DMS53 (cell line): Measurements from ENCODE around the gene SDHD.
"Not testable (repeated sequence)": the region's sequence is repeated elsewhere in the genome, so short reads cannot be mapped to it uniquely, and the experiment has no call there.

Experiments used
- DNase-seq: peaks from one replicate; lab custom pipeline; 2025; lab: John Stamatoyannopoulos, UW

SDHD gene

DNA sequence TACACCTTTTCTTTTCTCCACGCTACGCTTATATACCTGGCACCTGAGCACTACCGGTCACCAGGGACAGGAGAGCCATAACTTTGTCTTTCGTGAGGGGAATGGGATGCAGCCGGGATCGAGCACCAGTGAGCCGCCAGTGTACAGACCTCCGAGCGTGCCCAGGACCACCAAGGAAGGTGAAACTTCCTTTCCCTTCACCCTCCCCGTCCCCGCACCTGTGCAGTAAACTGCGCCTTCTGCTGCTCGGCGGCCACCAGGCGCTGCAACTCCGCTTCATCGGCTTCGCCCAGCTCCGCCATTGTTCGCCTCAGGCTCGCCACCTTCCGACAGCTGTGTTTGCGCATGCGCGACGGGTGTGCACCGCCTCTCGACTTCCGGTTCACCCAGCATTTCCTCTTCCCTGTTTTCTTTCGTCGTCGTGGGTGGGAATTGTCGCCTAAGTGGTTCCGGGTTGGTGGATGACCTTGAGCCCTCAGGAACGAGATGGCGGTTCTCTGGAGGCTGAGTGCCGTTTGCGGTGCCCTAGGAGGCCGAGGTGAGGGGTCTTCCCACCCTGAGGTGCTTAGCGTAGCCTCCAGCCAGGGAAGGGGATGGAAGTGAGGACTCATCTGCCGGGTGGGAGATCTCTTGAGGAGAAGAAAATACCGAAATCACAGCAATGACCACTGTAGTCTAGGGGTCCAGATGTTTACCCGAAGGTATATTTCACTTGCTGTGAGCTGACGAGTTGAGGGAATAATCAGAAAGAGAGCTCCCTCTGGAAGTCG lies at the start of gene SDHD, which contains the start of gene TIMM8B:
Gene SDHD (plus strand): TSS at position 452 of the 770 bp plus-strand sequence. CDS start 35 bp downstream, at position 487.
Gene TIMM8B (minus strand): TSS at position 335 of the 770 bp plus-strand sequence. CDS start 33 bp downstream, at position 302.
- peak; percentile 98 for DNase-seq

DNA sequence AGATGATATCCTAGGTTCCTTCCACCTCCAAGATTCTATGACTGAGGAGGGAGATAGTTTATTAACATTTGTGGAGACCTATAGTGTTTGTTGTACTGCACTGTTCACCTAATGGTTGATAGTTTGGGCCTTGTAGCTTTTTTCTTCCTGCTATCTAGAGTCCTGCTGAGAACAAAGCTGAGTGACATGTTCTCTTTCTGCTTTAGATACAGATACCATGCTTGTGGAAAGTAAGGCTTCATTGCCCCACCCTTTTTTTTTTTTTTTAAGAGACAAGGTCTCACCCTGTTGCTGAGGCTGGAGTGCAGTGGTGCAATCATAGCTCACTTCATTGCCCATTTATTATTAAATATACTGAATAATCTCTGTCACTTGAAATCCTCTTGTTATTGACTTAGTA lies 49.1 kb upstream of the SDHD start:
- no peak for DNase-seq

DNA sequence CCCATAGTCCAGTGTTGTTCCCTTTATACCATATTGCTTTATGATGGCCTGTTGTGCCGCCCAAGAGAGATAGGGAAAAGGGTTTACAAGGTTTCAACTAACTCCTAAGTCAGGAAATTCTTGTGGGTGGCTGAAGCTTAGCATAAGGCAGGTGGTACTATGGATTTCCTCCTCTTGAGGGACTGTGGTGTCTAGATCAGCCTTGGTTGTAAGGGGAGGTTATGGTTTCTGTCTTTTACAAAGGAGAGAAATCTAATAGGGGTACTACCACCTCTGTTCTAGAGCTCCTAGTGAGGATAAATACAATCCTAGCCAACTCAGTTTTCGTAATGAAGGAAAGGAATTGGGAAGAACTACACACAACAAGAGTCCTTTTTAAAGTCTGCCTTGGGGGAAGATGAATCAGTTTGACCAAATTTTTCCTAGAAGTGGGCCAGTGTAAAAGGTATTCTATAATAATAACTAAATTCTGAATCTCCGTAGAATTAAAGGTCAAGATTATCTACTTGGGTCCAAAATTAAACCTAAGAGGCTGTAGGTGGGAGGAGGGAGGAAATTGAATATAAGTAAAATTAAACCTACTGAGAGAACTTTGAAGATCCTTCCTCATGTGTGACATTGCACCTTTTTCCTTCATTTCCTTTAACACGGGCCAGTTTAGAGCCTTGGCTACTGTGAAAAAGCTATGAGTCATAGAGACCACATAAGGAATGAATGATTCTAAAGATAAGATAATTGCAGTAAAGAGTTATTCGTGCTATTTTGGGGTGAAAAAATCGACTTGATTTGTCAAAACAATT lies 44.3 kb upstream of the SDHD start:
- no peak for DNase-seq

DNA sequence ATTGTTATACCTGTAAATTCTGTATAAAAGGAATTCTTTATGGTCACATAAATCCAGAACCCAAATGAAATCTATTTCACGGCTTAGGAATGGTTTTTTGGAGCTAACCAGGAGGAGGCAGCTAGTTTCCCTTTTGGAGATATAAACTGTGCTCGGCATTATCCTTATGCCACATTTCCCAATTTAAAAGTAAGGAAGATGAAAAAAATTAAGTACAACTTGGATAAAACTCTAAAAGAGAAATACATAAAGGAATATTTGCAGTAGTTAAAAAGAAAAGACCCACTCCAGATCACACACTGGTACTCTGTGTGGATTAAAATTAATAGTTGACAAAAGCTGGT lies 43.7 kb upstream of the SDHD start:
- DNase-seq: no peak

DNA sequence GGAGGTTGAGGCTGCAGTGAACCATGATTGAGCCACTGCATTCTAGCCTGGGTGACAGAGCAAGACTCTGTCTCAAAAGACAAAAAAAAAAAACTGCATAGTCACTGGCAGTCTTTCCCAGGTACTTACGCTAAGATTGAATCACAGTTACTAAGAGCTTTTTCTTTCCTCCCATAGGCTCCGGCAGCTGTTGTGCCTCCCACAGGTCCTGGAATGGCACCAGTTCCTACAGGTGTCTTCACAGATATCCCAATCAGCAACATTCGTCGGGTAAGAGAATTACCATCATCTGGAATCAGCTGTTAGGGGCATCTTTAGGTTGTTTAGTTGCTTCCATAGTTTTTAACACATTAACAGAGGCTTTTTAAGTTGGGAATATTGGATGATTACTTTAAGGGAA lies 41.7 kb upstream of the SDHD start:
- DNase-seq: no peak

DNA sequence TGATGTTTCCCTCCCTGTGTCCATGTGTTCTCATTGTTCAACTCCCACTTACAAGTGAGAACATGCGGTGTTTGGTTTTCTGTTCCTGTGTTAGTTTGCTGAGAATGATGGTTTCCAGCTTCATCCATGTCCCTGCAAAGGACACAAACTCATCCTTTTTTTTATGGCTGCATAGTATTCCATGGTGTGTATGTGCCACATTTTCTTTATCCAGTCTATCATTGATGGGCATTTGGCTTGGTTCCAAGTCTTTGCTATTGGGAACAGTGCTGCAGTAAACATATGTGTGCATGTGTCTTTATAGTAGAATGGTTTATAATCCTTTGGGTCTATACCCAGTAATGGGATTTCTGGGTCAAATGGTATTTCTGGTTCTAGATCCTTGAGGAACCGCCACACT lies 40.0 kb upstream of the SDHD start:
- DNase-seq: not testable (repeated sequence)

DNA sequence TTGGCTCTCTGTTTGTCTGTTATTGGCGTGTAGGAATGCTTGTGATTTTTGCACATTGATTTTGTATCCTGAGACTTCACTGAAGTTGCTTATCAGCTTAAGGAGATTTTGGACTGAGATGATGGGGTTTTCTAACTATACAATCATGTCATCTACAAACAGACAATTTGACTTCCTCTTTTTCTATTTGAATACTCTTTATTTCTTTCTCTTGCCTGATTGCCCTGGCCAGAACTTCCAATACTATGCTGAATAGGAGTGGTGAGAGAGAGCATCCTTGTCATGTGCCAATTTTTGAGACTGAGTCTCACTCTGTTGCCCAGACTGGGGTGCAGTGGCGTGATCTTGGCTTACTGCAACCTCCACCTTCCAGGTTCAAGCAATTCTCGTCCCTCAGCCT lies 38.4 kb upstream of the SDHD start:
- not testable (repeated sequence) for DNase-seq

DNA sequence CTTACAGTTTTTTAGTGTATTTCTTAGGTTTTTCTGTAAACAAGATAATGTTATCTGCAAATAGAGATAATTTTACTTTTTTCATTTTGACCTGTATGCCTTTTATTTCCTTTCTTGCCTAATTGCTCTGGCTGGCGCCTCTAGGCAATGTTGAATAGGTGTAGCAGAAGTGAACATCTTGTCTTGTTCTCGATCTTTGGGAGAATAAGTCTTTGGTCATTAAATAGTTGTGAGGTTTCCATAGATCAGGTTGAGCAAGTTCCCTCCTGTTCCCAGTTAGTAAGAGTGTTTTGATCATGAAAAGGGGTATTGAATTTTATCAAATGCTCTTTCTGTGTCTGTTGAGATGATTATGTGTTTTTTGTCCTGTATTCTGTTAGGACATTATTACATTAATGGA lies 36.9 kb upstream of the SDHD start:
- DNase-seq: no peak

DNA sequence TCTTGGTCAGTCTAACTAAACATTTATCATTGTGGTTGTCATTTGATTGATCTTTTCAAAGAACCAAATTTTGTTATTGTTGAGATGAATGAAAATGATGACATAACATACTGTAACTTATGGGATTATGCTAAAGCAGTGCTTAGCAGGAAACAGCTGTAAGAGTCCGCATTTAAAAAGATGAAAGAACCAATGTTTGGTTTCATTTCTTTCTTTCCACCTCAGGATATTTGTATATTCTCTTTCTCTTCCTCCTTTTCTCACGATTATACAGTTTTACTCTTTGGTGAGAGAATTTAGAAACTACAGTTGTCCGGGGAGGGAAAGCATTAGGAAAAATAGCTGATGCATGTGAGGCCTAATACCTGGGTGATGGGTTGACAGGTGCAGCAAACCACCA lies 36.0 kb upstream of the SDHD start:
- no peak for DNase-seq

DNA sequence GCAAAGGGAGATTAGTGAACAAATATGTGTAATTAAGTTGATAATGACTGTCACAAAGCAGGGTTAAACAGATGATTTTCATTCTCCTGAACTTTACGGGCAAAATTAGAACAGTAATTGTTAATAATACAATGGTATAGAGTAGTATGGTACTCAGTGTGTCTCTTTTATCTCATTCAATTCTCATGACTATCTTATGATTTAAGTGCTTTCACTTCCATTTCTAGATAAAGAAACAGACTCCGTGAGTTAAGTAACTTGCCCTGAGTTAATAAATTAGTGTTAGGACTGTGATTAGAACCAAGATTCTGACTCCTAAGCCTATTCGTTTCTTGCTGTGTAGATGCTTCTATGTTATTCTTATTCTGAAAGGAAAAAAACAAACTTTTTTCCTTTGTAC lies 34.9 kb upstream of the SDHD start:
- DNase-seq: no peak

DNA sequence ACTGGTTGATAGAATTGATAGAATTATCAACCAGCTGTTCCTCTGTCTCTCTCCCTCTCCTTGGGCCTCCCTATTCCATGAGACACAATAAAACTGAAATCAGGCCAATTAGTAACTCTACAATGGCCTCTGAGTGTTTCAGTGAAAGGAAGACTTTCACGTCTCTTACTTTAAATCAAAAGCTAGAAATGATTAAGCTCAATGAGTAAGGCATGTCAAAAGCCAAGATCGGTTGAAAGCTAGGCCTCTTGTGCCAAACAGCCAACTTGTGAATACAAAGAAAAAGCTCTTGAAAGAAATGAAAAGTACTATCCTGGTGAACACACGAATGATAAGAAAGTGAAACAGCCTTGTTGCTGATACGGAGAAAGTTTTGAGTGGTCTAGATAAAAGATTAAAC lies 29.5 kb upstream of the SDHD start:
- DNase-seq: no peak

DNA sequence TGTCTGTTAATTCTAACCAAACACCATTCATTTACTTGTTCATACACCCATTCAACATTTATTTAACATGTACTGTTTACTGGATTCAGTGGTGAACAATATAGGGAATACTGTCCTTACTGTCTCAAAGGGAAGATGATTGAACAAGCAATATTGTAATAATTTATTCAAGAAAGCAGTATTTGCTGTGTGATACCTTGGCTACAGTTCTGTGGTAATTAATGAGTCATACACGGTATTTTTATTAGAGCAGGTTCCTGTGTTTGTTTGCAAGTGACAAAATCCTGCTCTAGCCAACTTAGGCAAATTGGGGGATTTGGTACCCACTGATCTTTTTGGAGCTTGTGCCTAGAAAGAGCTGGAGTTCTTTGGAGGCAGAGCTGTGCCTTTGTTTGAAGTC lies 28.6 kb upstream of the SDHD start:
- no peak for DNase-seq

DNA sequence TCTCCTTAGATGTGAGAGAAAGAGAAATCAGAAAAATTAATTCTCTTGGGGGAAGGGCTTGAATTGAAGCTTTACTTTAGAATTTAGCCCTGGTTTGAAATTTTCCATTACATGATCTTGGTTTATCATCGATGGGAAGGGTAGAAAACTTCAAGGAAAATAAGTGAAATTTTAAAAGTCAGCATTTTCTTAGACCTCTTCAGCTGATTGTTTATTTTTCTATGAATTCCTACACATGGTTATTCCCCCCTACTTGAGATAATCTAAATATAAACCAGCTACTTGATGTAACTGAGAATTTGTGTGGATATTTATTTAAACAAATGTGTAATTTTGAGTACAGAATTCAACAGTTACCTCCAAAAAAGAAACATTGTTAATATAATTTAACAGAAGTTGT lies 23.8 kb upstream of the SDHD start:
- DNase-seq: no peak

DNA sequence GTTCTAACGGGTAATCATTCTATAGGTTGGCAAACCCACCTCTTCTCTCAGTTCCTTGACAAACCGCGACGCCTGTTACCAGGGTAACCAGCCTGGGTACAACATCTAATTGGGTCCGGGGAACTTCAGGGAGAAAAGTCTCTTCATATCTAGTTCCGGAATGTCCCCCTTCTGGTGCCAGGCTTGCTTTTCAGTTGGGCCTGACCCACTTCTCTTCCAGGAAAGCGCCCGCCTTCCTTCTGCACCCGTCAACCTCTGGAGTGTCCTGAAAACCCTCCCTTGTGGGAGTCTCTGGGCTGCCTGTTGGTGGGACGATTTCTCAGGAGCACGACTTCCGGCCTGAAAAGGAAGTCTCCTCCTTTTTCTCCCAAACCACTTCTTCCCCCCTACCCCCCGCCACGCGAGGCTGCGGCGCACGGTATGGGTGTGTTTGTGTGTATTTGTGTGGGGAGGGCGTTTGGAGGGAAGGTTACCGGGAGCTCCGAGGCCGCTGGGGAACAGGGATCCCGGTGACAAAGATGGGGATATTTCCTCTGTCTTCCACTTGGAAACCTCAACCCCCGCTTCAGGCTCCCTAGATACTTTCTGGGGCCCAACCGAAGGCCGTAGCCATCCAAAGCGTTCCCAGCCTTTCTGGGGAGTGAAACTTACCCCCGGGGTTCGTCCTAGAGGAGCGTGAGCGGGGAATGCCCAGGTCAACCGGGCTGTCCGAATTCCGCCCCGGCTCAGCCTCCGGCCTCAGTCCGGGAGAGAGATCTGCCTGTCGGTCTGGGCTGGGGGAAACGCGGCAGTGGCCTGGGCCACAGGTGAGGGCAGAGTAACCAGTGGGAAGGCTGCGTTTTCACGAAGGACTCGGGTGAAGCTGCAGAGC lies 12.5 kb upstream of the SDHD start, which contains the start of the genes NKAPD1 and PIH1D2:
Gene NKAPD1 (plus strand): TSS at position 359 of the 871 bp plus-strand sequence. CDS start 1,276 bp downstream, outside the sequence.
Gene PIH1D2 (minus strand): TSS at position 77 of the 871 bp plus-strand sequence. CDS start 843 bp downstream, outside the sequence.
- DNase-seq: peak; percentile 93

DNA sequence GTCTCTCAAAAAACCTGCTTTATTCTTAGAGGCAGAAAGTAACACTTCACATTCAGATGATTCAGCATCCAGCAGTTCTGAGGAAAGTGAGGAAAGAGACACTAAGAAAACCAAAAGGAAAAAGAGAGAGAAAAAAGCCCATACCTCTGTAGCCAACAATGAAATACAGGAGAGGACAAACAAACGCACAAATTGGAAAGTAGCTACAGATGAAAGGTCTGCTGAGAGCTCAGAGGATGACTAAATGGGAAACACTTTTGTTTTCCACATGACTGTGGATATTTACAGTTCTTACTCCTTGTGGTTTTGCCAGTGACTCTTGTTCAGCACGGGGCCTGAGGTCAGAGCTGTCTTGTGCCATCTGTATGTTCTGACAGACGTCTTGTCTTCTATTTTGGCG lies 3.9 kb upstream of the SDHD start:
- no peak for DNase-seq

DNA sequence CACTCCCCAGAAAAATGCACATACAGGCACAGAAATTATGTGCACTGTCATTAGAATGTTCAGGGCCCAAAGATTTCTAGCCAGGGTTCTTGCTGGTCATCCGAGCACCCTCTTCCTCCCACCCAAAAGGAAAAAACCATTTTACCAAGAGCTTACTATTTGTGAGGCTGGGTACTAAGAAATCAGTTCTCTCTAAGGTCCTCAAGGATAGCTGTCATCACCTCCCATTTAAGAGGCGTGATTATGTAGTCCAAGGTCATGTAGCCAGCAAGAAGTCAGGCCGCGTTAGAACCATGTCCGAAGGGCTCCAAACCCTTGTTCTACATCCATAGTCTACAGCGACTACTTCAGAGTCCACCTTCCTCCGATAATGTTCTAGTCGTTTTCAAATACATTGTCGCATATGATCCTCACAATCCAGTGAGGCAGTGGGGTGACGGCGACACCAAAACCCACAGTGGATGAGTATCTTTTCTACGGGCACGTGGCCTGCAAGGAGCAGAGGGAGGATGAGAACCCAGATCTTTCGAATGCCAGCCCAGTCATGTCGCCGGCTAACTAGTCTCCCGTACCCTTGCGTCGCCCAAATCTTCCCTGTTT lies 751 bp upstream of the SDHD start:
- DNase-seq: peak; percentile 65

DNA sequence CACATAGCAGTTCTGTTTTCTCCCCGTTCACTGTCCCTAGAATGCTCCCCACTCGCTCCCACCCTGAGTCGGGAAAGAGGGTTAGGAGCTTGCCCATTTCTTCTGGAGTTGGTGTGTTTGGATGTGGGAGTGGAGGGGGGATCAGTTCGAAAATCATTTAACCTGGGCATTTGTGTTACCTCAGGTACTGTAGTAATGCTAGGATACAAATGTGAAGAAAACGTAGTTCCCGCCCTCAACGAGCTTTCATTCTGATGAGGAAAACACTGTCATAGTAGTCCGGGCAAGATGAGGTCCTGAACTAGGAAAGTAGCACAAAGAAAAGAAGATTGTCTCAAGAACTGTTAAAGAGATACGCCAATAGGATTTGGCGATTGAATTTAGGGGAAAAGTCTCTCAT lies 539 bp downstream of the SDHD start:
- DNase-seq: no peak

DNA sequence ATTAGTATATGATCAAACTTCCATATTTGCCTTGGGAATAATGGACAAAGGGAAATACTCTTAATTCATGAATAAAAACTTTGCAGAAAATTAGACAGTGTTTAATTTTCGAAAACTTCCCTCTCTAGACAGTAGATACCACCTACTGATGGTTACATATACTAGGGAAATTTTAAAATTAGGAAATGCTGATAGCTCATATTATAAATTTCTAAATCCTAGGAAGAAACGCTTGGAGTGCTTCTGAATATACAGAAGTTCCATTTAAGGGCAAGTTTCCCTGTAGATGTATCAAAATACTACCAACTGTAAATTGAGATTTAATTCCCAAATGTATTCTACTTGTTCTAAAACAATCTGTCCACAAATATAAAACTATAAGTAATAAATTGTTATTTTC lies 8.6 kb downstream of the SDHD start:
- DNase-seq: not testable (repeated sequence)

DNA sequence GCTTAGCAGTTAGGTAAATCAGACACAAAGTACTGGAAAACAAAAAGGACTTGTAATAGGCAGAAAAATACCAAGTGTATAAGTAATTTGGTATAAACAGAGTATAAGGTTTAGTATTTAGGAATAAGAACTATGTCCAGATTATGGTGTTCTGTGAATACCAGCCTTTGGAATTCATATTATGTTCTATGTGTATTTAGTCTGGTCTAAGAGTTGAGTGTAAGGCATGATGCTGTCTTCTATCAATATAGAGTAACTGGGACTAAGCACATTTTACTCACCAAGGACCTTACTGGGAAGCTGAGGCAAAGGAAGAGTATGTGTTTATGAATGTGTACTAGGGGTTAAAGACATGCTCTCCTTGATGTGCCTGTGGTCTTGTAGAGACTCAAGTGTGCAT lies 9.5 kb downstream of the SDHD start:
- no peak for DNase-seq

DNA sequence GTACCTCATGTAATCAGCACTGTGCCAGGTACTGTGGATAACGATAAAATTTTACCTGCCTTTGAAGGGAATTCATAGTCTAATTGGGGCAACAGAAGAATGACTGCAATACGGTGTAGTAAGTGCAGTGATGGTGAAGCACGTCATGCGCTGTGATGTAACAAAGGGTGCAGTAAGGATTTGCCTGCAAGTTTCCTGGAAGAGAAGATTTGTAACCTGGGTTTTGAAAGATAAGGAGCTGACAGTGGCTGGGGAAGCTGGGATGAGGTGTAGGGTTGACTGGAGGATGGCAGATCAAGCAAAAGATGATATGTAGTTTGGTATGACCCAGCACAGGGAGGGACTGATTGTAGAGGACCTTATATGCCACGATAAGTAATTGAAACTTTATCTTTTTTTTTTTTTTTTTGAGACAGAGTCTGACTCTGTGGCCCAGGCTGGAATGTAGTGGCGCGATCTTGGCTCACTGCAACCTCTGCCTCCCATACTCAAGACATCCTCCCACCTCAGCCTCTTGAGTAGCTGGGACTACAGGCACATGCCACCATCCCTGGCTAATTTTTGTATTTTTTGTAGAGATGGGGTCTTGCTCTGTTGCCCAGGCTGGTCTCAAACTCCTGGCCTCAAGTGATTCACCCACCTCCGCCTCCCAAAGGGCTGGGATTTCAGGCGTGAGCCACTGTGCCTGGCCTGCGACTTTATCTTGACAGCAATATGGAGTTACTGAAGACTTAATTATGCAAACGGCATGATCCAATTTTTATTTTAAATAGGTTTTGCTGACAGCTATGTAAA lies 11.3 kb downstream of the SDHD start:
- no peak for DNase-seq

DNA sequence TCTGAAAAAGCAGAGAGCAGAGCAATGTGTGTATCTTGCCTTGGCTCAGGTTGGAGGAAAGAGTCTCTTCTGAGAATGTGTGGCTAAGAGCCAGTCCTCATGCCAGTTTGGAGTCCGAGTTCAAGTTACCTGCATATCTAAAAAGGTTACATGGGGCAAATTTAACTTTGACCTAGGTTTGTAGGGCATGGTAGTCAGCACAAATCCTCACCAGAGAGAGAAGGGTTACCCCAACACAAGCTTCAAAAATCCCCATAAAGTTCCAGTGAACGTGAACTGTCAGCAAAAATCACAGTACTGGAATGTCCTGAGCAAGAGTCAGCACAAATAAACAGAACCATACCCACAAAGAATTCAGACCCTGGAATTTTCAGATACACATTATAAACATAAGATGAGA lies 13.8 kb downstream of the SDHD start:
- no peak for DNase-seq
